GM12801 (cell line): Measurements from ENCODE around the gene JMJD4.

Source experiments
- CTCF ChIP-seq: IDR thresholded peaks from one replicate; pipeline ENCODE4 v1.5.1; 2011; ENCODE audit warnings: control low read depth; ENCODE audit not compliant: insufficient read length; ENCODE audit errors: extremely low read depth

Gene JMJD4

GRCh38 chr1:227756172-227756959, 21.3 kb upstream of the JMJD4 start:
- no peak for TF ChIP-seq CTCF

DNA sequence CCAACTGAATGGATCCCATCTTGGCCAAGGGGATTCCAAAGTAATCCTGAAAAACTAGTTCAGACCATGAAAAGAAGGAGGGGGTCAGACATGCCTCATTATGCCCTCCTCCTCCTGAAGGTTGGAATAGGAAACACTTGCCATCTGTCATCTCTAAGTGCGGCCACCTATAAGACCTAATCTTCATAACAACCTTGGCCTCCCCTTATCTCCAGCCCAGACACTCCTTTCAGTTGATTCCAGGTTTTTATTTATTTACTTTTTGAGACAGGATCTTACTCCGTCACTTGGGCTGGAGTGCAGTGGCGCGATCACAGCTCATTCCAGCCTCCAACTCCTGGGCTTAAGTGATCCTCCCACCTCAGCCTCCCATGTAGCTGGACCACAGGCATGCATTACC, 19.9 kb upstream of the JMJD4 start:
- no peak for TF ChIP-seq CTCF

- TF ChIP-seq CTCF: no peak
Observed at GRCh38 chr1:227753999-227754711, 19.1 kb upstream of the JMJD4 start.

GRCh38 chr1:227749916-227750710, 15.0 kb upstream of the JMJD4 start:
- TF ChIP-seq CTCF: no peak

DNA sequence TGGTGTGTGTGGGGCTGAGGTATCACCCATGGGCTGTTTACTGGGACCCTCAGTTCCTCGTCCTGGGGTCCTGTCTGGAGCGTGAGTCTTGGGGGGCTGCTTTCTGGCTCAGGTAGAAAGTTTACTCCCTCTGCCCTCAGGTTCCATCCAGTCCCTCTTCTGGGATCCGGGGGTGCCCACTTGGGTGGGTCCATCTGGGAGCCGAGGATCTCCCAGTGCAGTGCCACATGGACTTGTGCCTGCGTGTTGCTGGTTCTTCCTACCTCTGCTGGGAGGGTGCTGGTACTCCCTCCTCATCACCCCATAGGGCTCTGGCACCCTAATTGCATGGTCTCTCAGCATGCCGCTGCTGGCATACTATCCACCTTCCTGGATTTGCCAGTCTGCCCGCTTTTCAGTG, 14.1 kb upstream of the JMJD4 start:
- no peak for TF ChIP-seq CTCF

GRCh38 chr1:227748496-227749182, 13.5 kb upstream of the JMJD4 start:
- TF ChIP-seq CTCF: no peak
